ENCODE results near the gene CUX1.
"Not testable (repeated sequence)": the region's sequence is repeated elsewhere in the genome, so short reads cannot be mapped to it uniquely, and the experiment has no call there.

The CUX1 gene

DNA sequence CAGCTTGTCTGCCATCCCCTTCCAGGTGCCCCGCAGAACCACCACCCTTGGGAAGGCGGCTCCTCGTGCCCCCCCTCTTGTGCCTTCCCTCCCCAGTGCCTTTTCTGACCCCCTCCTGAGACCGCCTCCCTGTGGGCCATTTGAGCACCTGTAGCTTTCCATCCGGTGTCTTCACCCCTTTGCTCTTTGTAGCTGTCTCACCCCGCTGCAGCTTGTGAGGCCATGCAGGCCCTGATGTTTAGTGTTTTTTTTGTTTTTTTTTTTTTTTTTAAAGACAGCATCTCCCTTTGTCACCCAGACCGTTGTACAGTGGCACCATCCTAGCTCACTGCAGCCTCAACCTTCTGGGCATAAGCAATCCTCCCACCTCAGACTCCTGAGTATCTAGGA lies 52.5 kb downstream of the CUX1 start:
- DNase-seq (ENCODE audit: low read depth in 2 of 2), result no peak

DNA sequence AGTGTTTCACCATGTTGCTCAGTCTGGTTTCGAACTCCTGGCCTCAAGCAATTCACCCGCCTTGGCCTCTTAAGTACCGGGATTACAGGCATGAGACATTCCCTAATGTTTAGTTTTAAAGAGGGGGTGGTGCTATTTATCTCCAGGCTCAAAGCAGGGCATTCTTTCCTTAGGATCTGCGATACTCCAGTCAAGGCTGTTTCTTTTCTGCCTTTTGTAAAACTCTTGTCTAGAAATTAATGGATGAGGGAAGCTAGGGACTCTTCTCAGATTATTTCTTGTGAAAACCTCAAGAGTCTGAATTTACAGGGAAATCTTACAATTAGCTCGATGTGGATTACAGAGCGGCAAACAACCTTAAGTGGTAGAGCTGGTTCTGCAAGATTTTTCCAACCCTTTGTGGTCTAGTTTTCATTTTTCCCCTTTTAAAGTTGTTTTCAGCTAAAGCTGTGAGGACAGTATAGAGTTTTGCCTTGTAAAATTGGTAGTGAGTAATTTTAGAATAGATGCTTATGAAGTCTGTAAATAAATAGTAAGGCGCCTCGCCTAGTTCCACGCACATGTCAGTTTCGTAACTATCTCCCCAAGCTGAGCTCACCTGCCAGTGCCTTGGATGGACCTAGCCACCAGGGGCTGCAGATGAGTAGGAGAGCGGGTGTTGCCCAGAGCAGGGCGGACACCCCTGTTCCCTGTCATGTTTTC lies 53.1 kb downstream of the CUX1 start:
- no peak for DNase-seq (ENCODE audit: low read depth in 2 of 2)

DNA sequence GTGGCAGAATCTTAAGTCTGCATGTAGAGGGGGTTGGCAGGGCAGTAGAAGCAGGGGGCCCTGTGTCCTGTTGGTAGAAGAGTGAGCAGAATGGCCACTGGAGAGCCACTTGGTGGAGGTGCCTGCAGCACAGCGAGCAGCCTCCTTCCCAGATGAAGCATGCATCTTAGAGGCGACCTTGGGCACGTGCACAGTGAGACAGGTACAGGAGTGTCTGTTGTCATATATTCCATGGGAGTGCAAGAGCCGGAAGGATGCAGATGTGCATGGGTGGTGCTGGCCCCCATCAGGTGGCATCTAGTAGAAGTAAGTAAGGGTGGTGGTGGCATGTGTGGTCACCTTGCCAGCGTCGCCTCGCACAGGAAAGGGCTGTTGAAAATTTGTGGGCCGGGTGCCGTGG lies 53.9 kb downstream of the CUX1 start:
- no peak for DNase-seq (ENCODE audit: low read depth in 2 of 2)

DNA sequence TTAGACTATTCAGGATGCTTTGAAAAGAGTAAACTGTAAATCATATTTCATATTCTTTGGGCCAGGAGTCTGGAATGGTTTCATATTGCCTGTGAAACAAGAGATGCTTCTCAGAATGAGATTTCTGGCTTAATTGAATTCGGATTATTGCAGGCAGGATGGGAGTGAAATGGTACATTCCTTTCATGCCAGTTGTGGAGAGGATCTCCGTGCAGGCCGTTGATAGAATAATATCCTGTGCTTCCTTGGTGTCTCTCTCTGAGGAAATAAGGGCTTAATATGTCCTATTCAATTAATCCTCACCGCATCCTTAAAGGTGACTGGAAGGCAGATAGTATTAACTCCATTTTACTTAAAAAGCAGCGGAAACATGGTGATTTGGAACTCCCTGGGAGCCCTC lies 56.6 kb downstream of the CUX1 start:
- DNase-seq (ENCODE audit: low read depth in 2 of 2), result no peak

DNA sequence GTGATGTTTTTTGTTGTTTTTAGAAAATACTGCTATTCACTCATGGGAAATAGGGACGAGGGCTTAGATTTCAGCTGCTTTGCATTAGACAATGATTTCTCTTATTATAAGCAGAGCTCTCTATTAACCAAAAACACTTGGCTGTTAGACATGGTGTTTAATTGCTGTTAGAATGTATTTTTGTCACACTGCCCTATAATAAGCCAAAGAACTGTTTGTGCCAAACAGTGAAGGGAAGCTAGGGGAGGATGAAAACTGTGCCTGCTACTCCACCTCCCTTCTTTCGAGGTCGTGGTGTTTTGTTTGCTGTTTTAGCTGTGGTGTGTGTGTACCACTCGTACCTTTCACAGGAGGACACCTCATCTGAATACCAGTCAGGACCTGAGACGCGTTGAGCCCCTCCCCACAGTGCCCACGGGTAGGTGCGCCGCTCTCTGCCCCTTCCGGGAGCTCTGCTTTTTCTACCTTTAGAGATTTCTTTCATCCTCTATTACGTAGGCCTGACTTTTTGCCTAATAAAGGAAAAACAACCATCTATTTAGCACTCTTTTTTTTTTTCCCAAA lies 57.9 kb downstream of the CUX1 start:
- no peak for DNase-seq (ENCODE audit: low read depth in 2 of 2)

DNA sequence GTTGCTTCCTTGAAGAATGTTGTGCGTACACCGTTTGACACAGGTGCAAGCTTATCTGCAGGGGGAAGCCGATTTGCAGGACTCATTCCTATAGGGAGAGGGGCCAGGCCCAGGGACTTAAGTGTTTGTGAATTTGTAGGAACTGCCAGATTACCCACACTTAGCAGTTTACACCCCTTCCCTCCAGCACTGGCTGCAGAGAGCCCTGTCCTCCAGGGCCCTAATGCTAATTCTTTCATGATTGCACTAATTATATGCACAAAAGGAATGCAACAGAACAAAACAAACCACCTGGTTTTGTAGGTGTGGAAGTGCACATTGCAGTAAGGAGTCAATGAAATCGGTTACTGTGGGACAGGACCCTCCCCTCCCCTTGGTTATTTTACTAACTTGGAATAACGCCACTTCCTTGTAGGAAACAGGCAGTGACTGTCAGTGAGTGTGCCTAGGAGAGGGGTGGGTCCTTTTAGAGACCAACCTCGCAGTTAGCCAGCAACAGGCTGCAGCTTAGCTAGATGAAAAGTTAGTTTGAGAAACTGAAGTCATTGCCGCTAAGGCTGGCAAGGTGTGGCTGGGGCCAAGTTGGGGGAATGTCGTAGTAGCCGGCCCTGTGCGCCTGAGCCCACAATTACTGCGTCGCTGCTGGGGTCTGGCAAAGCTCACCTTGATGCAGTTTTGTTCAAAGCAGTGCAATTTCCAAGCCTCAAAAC lies 60.6 kb downstream of the CUX1 start:
- no peak for DNase-seq (ENCODE audit: low read depth in 2 of 2)

DNA sequence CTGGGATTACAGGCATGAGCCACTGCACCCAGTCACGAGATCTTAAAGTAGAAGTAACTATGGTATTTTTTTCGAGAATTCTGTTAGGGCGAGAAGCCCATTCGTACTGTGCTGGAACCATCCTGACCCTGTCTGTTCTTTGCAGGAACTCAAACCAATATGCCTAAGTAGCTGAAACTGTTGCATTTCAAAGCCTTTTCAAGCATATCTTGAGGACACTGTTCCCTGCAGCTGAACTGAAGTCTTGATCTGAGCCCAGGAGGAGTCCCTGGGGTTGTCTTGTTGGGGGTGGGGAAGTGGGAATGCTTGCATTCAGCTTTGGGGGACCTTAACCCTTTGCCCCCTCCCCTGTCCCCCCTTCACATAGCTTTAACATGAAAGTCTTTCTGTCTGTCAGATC lies 61.5 kb downstream of the CUX1 start:
- DNase-seq (ENCODE audit: low read depth in 2 of 2), result no peak

DNA sequence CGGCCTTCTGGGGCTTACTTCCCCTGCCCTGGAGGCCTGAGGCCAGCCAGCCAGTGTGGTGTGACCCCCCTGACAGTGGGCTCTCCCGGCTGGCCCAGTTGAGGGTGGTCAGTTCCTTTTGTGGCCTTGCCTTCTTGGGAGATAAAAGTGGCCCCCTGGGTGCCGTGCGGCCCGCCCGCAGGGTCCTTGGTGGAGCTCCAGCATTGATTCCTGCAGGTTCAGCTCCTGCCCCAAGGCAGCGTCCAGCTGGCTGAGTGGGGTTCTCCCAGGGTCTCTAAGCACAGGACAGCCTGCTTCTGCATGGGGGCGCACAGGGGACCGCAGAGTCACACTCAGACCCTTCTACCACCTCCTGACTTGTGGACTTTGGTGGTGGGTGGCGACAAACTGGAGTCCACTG lies 62.1 kb downstream of the CUX1 start:
- no peak for DNase-seq (ENCODE audit: low read depth in 2 of 2)

DNA sequence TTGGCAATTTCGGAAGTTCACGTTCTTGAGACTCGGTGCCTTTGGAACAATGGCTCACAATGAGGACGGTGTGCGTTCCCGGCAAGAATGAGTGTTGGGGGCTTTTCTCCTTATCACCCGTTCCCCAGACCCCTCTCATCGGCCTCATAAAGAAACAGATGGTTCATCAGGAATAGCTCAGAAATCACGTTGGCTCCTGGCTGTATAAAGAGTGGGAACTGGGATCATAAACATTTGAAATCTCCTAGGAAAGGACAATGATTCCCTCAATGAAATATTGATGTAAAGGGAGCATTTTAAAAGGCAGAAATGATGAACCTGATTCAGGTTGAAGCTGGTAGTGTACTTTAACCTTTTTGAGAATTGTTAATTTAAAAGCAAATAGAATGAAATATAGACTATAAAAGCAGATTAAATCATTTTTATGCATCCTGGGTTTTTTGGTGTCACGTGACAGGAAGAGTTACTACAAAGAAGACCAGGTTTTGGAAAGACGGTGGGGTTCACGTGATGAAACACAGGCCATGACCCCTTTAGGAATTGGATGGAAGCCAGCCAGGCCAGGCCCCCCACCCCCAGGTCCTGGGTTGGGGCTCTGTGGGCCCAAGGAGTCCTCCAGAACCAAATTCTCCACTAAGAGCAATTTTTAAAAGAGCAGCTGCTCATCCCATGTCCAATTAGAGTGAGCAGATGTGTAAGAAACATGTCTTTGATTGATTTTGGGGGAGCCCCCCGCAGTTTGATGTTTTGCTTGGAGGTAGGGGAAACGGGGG lies 63.0 kb downstream of the CUX1 start:
- no peak for DNase-seq (ENCODE audit: low read depth in 2 of 2)

DNA sequence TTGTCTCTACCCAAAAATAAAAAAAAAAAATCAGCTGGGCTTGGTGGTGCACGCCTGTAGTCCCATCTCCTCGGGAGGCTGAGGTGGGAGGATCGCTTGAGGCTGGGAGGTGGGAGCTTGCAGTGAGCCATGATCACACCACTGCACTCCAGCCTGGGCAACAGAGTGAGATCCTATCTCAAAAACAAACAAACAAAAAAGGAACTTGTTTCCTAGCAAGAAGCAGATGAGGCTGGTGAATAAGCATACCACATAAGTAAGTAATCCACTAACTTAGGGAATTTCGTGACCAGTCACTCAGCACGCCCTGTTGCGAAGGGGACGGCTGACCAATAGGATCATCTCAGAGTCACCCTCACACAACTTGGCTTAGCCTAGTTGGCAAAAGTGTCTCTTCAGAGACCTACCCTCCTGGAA lies 64.6 kb downstream of the CUX1 start:
- no peak for DNase-seq (ENCODE audit: low read depth in 2 of 2)

DNA sequence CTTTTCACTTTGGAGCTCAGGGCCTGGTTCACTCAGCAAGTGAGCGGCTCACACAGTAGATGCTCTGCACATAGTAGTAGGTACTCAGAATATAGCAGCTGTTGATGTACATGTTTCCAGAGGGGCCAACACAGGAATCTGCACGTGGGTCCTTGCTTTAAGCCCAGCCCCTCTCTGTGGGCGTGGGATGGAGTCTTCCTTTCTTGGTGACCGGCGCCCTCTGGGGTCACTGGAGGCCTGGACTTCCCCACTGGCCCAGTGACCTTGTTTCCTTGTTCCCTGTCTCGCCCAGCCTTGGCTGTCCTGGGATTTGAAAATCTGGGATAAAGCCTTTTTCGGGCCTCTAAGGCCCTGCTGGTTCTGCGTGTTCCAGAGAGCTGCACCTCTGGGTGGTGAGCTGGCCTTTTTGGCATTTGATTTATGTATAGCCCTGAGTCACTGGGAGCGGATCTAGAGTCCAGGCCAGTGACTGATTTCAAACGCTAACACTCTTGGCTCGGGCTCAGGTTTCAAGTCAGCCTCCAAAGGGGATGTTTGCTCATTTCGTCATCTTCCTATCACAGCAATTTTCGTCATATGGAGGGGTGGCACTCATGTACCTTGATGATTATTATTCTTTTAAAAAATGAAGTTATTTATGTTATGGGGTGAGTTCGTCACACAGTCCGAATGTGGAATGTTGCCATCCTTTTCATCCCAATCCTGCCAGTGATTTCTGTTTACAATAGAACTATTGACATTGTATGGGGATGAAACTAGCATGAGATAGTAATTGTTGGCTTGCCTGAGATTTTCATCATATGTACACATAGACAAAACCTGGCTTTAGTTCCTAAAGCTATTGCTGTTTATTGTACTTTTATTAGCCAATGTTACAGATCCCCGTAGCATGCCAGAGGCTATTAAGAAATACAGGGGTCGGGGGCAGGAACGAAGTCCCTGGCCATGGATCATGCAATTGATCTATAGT lies 65.5 kb downstream of the CUX1 start:
- DNase-seq (ENCODE audit: low read depth in 2 of 2), result no peak

DNA sequence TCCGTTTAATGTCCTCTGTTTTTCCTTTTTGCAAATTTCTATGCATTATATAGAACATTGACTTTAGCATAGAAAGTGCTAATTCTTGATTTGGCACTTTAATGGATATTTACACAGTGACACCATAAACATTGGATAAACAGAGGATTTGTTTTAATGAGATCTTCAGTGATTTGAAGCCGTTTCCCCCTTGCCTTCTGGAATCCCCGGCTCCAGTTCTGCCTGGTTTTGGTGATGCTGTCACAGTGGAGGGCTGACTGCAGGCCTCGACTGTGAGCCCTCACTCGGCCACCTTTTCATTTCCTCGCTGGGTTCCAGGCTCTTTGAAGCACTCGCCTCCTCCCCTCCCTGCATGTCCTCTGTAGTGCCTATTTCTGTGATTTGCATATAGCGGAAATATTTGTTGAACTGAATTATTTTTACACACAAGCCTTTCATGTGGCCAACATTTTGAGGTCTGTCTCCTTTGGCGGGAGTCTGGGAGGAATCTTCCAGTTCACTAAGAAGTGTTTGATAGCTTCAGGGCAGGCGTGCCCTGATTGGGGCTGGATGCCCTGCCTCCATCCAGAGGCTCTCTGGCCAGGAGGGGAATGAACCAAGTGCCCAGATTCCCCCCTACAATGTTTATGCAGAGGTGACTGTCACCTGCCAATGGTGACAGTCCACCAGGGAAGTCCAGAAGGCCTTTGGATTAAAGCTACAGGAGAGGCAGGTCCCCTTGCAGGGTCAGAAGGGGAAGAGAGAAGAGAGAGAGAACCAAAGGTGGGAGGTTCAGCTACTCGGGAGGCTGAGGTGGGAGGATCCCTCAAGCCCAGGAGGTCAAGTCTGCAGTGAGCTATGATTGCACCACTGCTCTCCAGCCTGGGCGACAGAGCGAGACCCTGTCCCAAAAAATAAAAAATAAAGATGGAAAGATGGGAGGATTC lies 67.5 kb downstream of the CUX1 start:
- no peak for DNase-seq (ENCODE audit: low read depth in 2 of 2)

DNA sequence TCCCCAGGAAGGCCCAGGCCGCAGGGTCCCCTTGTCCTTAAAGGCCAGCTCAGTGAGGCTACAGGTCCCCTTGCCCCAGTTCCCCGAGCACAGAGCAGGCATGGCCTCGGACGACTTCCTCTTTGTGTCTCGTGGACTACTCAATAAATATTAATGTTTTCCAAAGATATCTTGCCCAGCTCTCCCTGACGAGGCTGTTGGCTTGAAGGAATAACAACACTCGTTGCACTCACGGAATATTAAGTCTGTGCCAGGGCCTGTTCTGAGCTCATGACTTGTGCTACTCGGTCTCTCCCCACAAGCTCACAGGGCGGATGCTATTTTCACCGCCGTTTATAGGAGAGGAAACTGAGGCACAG lies 68.2 kb downstream of the CUX1 start:
- DNase-seq (ENCODE audit: low read depth in 2 of 2), result no peak

DNA sequence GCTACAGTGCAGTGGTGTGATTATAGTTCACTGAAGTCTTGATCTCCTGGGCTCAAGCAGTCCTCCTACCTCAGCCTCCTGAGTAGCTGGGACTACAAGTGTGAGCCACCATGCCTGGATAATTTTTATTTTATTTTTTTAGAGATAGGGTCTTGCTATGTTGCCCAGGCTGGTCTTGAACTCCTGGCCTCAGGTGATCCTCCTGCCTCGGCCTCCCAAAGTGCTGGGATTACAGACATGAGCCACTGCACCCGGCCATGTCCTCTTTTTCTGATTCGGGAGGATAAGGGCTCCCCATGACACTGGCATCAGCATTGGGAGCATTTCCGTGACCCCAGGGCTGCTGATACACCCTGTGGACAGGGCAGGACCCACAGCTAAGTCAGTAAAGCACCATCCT lies 69.9 kb downstream of the CUX1 start:
- DNase-seq (ENCODE audit: low read depth in 2 of 2), result not testable (repeated sequence)

DNA sequence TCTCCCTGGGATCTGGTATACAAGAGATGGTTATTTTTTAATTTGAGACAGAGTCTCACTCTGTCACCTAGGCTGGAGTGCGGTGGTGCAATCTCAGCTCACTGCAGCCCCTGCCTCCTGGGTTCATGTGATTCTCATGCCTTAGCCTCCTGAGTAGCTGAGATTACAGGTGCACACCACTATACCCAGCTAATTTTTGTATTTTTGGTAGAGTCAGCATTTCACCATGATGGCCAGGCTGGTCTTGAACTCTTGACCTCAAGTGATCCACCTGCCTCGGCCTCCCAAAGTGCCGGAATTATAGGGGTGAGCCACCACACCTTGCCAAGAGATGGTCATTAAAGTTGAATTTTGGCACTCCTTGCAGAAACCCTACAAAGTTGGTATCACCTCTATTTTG lies 71.1 kb downstream of the CUX1 start:
- not testable (repeated sequence) for DNase-seq (ENCODE audit: low read depth in 2 of 2)

DNA sequence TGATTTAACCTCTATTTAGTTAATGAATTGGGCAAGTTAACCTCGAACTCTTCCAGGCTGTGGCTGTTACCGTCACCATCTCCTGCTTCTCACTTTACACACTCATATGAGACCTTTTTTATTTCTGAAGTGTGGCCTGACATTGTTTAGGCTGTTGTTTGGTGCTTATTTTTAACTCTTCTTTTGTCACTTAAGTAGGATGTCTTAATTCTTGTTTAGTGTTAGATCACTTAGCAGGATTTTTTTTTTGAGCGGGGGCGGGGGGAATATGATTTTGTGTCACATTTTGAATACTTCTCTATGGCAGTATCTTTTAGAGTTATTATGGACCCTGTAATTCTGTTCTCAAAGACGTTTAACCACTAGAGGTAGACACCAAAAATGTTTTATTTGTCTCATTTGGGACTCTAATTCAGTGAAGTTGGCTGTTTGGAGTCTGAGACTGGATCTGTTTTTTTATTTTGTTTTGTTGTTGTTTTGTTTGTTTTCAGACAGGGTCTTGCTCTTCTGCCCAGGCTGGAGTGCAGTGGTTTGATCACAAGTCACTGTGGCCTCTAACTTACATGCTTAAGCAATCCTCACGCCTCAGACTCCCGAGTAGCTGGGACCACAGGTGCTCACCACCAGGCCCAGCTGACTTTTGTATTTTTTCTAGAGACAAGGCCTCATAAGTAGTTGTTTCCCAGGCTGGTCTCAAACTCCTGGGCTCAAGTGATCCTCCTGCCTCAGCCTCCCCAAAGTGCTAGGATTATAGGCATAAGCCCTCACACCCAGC lies 73.5 kb downstream of the CUX1 start:
- no peak for DNase-seq (ENCODE audit: low read depth in 2 of 2)

DNA sequence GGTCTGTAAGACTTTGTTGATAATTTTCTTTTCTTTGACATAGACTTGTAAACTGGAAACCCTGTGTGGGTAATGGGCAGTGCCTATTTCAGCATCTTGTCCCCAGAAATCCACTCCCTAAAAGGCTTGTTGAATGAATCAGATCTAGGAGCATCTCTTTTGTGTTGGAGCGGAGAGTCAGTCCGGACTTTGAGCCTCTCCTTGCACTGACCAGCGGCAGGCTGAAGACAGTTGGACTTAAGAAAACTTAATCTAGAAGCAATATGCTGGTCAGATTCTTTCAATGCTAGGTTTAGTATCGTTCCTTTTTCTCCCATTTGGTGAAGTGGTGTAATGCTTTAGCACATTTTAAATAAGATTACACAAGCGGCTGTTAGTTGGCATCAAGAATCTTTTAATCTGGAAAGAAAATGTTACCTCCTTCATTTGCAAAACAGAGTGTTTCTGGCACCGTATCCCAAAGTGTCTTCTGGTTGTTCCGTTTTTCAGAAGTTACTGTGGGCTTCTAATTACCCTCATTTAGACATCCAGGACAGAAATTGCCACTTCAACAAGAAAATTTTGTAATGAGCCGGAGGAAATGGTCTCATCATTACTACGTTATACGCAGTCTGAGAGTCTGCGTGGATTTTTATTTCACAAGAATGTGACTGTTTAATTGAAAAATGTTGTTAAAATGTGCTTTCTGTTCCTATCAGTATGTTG lies 74.7 kb downstream of the CUX1 start:
- no peak for DNase-seq (ENCODE audit: low read depth in 2 of 2)

DNA sequence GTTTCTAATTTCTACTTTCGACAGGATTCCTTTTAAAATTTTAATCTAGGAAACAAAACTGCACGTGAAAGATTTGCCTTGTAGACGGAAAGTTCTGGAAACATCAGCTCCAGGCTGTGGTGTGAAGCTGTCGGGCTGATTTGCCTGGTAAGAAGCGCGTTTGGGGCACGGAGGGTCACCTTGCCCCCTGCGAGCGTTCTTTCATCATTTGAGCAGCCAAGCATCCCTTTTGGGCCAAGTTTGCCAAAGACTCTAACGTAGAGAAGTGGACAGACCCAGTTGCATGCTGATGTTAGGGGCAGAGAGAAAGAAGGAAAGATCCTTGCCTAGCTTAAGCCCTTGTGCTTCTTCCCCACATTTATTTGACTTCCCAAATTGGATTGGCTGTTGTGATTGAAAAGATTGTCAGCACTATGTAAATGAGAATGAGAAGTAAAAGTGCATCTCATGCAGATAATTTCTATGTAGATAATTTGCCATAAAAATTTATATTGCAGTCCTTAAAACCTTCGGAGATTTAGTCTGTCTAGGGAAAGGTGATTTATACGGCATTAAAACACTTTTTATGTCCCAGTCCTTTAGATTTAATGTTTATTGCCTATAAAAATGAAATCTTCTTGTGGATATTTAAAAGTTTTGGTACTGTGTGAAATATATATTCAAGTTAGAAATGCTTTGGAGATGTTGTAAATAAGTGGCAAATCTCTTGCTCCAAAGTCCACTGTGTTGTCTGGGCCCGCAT lies 76.1 kb downstream of the CUX1 start:
- no peak for DNase-seq (ENCODE audit: low read depth in 2 of 2)

All from stimulated activated CD8-positive, alpha-beta memory T cell treated with anti-CD3 and anti-CD28 coated beads, Interleukin-7, amount 100 ng/mL, for 4 hours (primary cell).